K562 (cell line): ENCODE measurements around the gene LYSMD1. TPM values are rescaled to one million over a fixed set of nuclear protein-coding genes. Genes with fewer than 3 reads are reported as not detected.

Source experiments
- ATAC-seq: fragments of 200-7000 bp; cut with Tn5 transposase; 3 replicates; pipeline ENCODE4 v1.9.1; 2020; ENCODE audit warnings: moderate library complexity
- BruUV-seq: library from RNA; stranded (reverse); fragments of 400-500 nt; replicated peaks from 2 replicates; lab custom pipeline; 2021; lab: Mats Ljungman, UMichigan
- CTCF ChIA-PET: fragments of 300-600 bp; formaldehyde crosslinking; extraction: SDS; loops from one replicate; lab custom pipeline; 2021; ENCODE audit warnings: low intra/inter-chr PET ratio; lab: Yijun Ruan, JAX
- POLR2A ChIA-PET: fragments of 300-600, 350-650 bp; sonication (Branson Sonifier 250); formaldehyde crosslinking; extraction: SDS; loops from one replicate; lab custom pipeline; 2021; ENCODE audit warnings: antibody characterized with exemption, inconsistent platforms; lab: Yijun Ruan, JAX
- DNase-seq, 4 experiments: peaks; one replicate each; pipeline versions ENCODE4 v3.0.0 to v3.0.0-alpha.2; 2011 to 2018; ENCODE audit warnings: low spot score in 3 of 4, mixed read lengths in 3 of 4; ENCODE audit errors: extremely low read depth in 1 of 4
- FAIRE-seq: peaks from 2 replicates; lab custom pipeline; 2011; peaks lifted over from hg19 to GRCh38; lab: Jason Lieb, UNC
- H2AFZ ChIP-seq: 2 replicates; pipeline ENCODE4 v1.6.0; 2011; ENCODE audit warnings: low read depth, low read length, control low read depth, inconsistent platforms
- H3K27ac ChIP-seq: fragments of 200-600 bp; 3 replicates; pipeline ENCODE4 v1.8.0; 2011; ENCODE audit warnings: low read depth, mild to moderate bottlenecking, control low read depth, inconsistent platforms, low read length, moderate library complexity, mixed read lengths; ENCODE audit errors: extremely low read depth
- H3K27me3 ChIP-seq, 2 experiments: fragments of 300-600 bp in 1 of 2; 2 replicates in 1 of 2; 3 replicates in 1 of 2; pipeline versions ENCODE4 v1.6.0 to v1.8.0; 2011; ENCODE audit warnings: inconsistent platforms in 2 of 2, low read length in 2 of 2, mild to moderate bottlenecking in 1 of 2, mixed read lengths in 1 of 2, moderate library complexity in 1 of 2; ENCODE audit not compliant: control insufficient read depth in 2 of 2, insufficient read depth in 2 of 2
- H3K36me3 ChIP-seq: fragments of 300-600 bp; 3 replicates; pipeline ENCODE4 v1.8.0; 2011; ENCODE audit warnings: mild to moderate bottlenecking, low read length, inconsistent platforms; ENCODE audit not compliant: control insufficient read depth, insufficient read depth
- H3K4me1 ChIP-seq, 2 experiments: fragments of 200-600 bp in 1 of 2; replicated peaks in 1 of 2; 2 replicates in 1 of 2; 3 replicates in 1 of 2; pipeline versions ENCODE4 v1.5.1 to v1.8.0; 2011; ENCODE audit warnings: inconsistent platforms in 2 of 2, low read length in 2 of 2, mild to moderate bottlenecking in 1 of 2, mixed read lengths in 1 of 2, moderate library complexity in 1 of 2; ENCODE audit not compliant: control insufficient read depth in 2 of 2, insufficient read depth in 2 of 2
- H3K4me2 ChIP-seq: 2 replicates; pipeline ENCODE4 v1.6.1; 2011; ENCODE audit warnings: low read length, control low read depth, inconsistent platforms, mixed read lengths; ENCODE audit not compliant: insufficient read depth
- H3K4me3 ChIP-seq: fragments of 200-600 bp; sonication (generic), shearing (Covaris generic); 2 replicates; pipeline ENCODE4 v1.5.1; 2016; ENCODE audit warnings: control low read depth, inconsistent platforms
- H3K79me2 ChIP-seq: fragments of 200-600 bp; 3 replicates; pipeline ENCODE4 v1.8.0; 2011; ENCODE audit warnings: low read length, inconsistent platforms; ENCODE audit not compliant: control insufficient read depth, insufficient read depth
- H3K9ac ChIP-seq, 2 experiments: 2 replicates each; pipeline versions ENCODE4 v1.6.0 to v1.6.1; 2011; ENCODE audit warnings: low read depth in 2 of 2, low read length in 2 of 2, control low read depth in 1 of 2, inconsistent platforms in 1 of 2, mild to moderate bottlenecking in 1 of 2, mixed read lengths in 1 of 2; ENCODE audit not compliant: insufficient read depth in 1 of 2
- H3K9me1 ChIP-seq: one replicate; pipeline ENCODE4 v1.6.0; 2011; ENCODE audit warnings: inconsistent platforms, mild to moderate bottlenecking, low read length, moderate library complexity; ENCODE audit not compliant: control insufficient read depth, insufficient read depth
- H3K9me3 ChIP-seq: replicated peaks from 2 replicates; pipeline ENCODE4 v1.5.1; 2011; ENCODE audit warnings: low read depth, low read length, inconsistent platforms; ENCODE audit not compliant: control insufficient read depth, insufficient read depth
- H4K20me1 ChIP-seq: replicated peaks from 2 replicates; pipeline ENCODE4 v1.6.1; 2011; ENCODE audit warnings: low read length, inconsistent platforms, mixed read lengths; ENCODE audit not compliant: control insufficient read depth, insufficient read depth
- ARID2 ChIP-seq: fragments of 450-650 bp; IDR thresholded peaks from 2 replicates; pipeline ENCODE4 v1.6.1; 2017; ENCODE audit warnings: antibody characterized with exemption, mild to moderate bottlenecking
- CBX1 ChIP-seq: sonication (generic); IDR thresholded peaks from 2 replicates; pipeline ENCODE4 v1.6.1; 2016; ENCODE audit warnings: antibody characterized with exemption, low read depth, mild to moderate bottlenecking
- EWSR1 ChIP-seq: fragments of 450-650 bp; IDR thresholded peaks from 2 replicates; pipeline ENCODE4 v1.6.1; 2018; ENCODE audit warnings: borderline replicate concordance, mild to moderate bottlenecking, low read depth, moderate library complexity; ENCODE audit not compliant: partially characterized antibody
- GABPA ChIP-seq: fragments of 200-800 bp; sonication (Bioruptor generic); conservative IDR thresholded peaks from 2 replicates; pipeline ENCODE4 v1.6.1; 2016; ENCODE audit warnings: low read depth, missing genetic modification characterization, missing compliant biosample characterization
- KDM5B ChIP-seq: fragments of 200-600 bp; sonication (generic); IDR thresholded peaks from 2 replicates; pipeline ENCODE4 v1.6.1; 2012; ENCODE audit warnings: low read depth, mild to moderate bottlenecking, moderate library complexity, low read length, control low read depth, inconsistent platforms; ENCODE audit not compliant: insufficient replicate concordance
- MTF1 ChIP-seq: fragments of 250-450 bp; sonication (Bioruptor Pico); IDR thresholded peaks from 2 replicates; pipeline ENCODE4 v1.9.0; 2021; ENCODE audit warnings: moderate library complexity, mild to moderate bottlenecking, inconsistent platforms, borderline replicate concordance
- NUFIP1 ChIP-seq: fragments of 450-650 bp; IDR thresholded peaks from 2 replicates; pipeline ENCODE4 v1.6.1; 2018; ENCODE audit not compliant: partially characterized antibody
- PPARD ChIP-seq: fragments of 250-450 bp; sonication (Bioruptor Pico); IDR thresholded peaks from 2 replicates; pipeline ENCODE4 v1.8.0; 2022; ENCODE audit warnings: inconsistent platforms, mild to moderate bottlenecking, moderate library complexity
- TCFL5 ChIP-seq: fragments of 250-450 bp; sonication (Bioruptor Pico); conservative IDR thresholded peaks from 2 replicates; pipeline ENCODE4 v1.6.1; 2021; ENCODE audit warnings: mild to moderate bottlenecking, moderate library complexity, matching md5 sums
- TFAM ChIP-seq: fragments of 250-450 bp; sonication (Bioruptor Pico); conservative IDR thresholded peaks from 2 replicates; pipeline ENCODE4 v1.5.0; 2021; ENCODE audit warnings: mild to moderate bottlenecking, moderate library complexity
- WGBS: fragments of 100-300 bp; shearing (Covaris generic); methylation state at CpG from one replicate; pipeline ENCODE4 v1.1.6; 2016; ENCODE audit warnings: low coverage, mixed read lengths; ENCODE audit not compliant: insufficient coverage; ENCODE audit errors: missing lambda C conversion rate; 5-methylcytosine and 5-hydroxymethylcytosine counted together
- in situ Hi-C: fragments of 300-500 bp; cut with MboI; formaldehyde crosslinking; loops from 4 replicates; pipeline ENCODE4 v1.15.0; 2018; ENCODE audit warnings: inconsistent platforms, mixed read lengths
- intact Hi-C: fragments of 100-400 bp; cut with micrococcal nuclease; formaldehyde crosslinking; loops from 2 replicates; pipeline ENCODE4 v1.14.2; 2022
- polyA plus RNA-seq, 8 experiments: library from polyadenylated mRNA; depleted of rRNA in 4 of 8; stranded (reverse) in 5 of 8; unstranded in 3 of 8; fragments of >200 nt; fragmentation: Nextera tagmentation in 2 of 8; fragmentation: Illumina TruSeq in 1 of 8; extraction: Ambion mirVana in 2 of 8; extraction: Trizol in 1 of 8; gene quantifications; 2 replicates each; pipeline versions ENCODE4 v1.2.1 to v1.2.3, GENCODE V29; 2011 to 2014; ENCODE audit warnings: inconsistent platforms in 1 of 8, missing spikeins in 1 of 8
- total RNA-seq, 7 experiments: library from RNA; depleted of rRNA in 6 of 7; stranded (reverse); fragments of >200 nt in 6 of 7; fragmentation: Illumina TruSeq in 2 of 7; extraction: Trizol in 2 of 7; gene quantifications; 2 replicates each; pipeline versions ENCODE4 v1.2.1 to v1.2.3, GENCODE V29; 2011 to 2021; ENCODE audit warnings: low replicate concordance in 1 of 7
- TF ChIP-seq, protein P1 (sequence below), 2 experiments: fragments of 450-650 bp in 1 of 2; IDR thresholded peaks; 2 replicates each; pipeline ENCODE4 v1.6.1; 2011 to 2017; ENCODE audit warnings: low read depth in 2 of 2, antibody characterized with exemption in 1 of 2, borderline replicate concordance in 1 of 2, low read length in 1 of 2, mild to moderate bottlenecking in 1 of 2, mixed read lengths in 1 of 2; ENCODE audit not compliant: control insufficient read depth in 1 of 2
- TF ChIP-seq, protein P2 (sequence below): fragments of 450-650 bp; IDR thresholded peaks from 2 replicates; pipeline ENCODE4 v1.6.1; 2017; ENCODE audit warnings: antibody characterized with exemption

The LYSMD1 gene
- total and polyA plus RNA-seq, 9 of the 15 experiments (the other 6 are each of a cell fraction or from before 2014, with no cell fraction given): 2.2 to 9.4 (median 6.0) TPM

DNA sequence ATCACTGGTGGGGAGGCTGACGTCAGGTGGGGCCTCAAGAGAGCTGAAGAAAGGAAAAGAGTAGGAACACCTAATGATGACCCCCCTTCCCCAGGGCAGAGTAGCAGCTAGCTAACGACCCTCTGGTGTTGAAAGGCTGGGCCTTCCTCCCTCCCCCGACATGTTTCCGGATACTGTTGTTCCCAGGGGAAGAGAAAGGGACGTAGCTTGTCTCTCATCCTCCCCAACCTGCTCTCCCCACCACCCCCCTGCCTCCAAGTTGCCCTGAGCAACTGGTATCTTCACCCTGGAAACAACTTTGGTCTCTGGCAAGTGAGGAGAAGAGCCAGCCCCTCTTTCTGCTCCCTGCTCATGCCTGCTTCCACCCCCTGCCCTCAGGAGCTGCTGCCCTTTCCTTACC lies 21.7 kb downstream of the LYSMD1 start:
- H3K27me3 ChIP-seq: no peaks in the 10 kb centered on the region
- TF ChIP-seq MTF1 (CRISPR knock-in tag) (no peak), EWSR1 (no peak), TFAM (CRISPR knock-in tag) (no peak), ARID2 (no peak), GABPA (tag) (no peak), KDM5B (no peak), NUFIP1 (no peak), TCFL5 (CRISPR knock-in tag) (no peak), PPARD (CRISPR knock-in tag) (no peak), CBX1 (no peak)
- TF ChIP-seq, protein P1, sequence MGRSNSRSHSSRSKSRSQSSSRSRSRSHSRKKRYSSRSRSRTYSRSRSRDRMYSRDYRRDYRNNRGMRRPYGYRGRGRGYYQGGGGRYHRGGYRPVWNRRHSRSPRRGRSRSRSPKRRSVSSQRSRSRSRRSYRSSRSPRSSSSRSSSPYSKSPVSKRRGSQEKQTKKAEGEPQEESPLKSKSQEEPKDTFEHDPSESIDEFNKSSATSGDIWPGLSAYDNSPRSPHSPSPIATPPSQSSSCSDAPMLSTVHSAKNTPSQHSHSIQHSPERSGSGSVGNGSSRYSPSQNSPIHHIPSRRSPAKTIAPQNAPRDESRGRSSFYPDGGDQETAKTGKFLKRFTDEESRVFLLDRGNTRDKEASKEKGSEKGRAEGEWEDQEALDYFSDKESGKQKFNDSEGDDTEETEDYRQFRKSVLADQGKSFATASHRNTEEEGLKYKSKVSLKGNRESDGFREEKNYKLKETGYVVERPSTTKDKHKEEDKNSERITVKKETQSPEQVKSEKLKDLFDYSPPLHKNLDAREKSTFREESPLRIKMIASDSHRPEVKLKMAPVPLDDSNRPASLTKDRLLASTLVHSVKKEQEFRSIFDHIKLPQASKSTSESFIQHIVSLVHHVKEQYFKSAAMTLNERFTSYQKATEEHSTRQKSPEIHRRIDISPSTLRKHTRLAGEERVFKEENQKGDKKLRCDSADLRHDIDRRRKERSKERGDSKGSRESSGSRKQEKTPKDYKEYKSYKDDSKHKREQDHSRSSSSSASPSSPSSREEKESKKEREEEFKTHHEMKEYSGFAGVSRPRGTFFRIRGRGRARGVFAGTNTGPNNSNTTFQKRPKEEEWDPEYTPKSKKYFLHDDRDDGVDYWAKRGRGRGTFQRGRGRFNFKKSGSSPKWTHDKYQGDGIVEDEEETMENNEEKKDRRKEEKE (IDR thresholded peaks at IDR 0.05; ENCODE audit: borderline replicate concordance in 1 of 2, control insufficient read depth in 1 of 2, low read depth in 2 of 2, low read length in 1 of 2): no peak
- TF ChIP-seq, protein P2, sequence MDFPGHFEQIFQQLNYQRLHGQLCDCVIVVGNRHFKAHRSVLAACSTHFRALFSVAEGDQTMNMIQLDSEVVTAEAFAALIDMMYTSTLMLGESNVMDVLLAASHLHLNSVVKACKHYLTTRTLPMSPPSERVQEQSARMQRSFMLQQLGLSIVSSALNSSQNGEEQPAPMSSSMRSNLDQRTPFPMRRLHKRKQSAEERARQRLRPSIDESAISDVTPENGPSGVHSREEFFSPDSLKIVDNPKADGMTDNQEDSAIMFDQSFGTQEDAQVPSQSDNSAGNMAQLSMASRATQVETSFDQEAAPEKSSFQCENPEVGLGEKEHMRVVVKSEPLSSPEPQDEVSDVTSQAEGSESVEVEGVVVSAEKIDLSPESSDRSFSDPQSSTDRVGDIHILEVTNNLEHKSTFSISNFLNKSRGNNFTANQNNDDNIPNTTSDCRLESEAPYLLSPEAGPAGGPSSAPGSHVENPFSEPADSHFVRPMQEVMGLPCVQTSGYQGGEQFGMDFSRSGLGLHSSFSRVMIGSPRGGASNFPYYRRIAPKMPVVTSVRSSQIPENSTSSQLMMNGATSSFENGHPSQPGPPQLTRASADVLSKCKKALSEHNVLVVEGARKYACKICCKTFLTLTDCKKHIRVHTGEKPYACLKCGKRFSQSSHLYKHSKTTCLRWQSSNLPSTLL: no peak
- H3K4me2 ChIP-seq: no peak overlapping the region
- no peak overlapping the region for H2AFZ ChIP-seq
- FAIRE-seq: no peak
- H3K79me2 ChIP-seq: no peaks in the 10 kb centered on the region
- no peaks in the 10 kb centered on the region for H3K9me3 ChIP-seq
- CTCF ChIA-PET: no interaction called here
- H3K4me3 ChIP-seq: no peak overlapping the region
- no peak for ATAC-seq
- no TSS peak for BruUV-seq
- DNase-seq: no peak
- no peak overlapping the region for H3K9ac ChIP-seq
- in situ Hi-C loops: no loop called here
- no peak overlapping the region for H3K27ac ChIP-seq
- POLR2A ChIA-PET: interaction anchor here (0.5 to 1.7 kb wide), 4 partner anchors 13 to 162 kb away, joined by 3 to 6 read pairs (median 4); partner anchors contain the start of genes ANXA9 and LYSMD1
- intact Hi-C loops: no loop called here
- no peaks in the 10 kb centered on the region for H3K9me1 ChIP-seq
- H3K4me1 ChIP-seq: peaks cover 20 to 46% of the 10 kb centered on the region in 2 experiments; a peak in 4 of 5 replicates
- H4K20me1 ChIP-seq: no peaks in the 10 kb centered on the region; the same call in 1 of the 2 replicates
- H3K36me3 ChIP-seq: no peaks in the 10 kb centered on the region
- WGBS: 23% methylated on average over 2 of the region's 5 CpGs
